ENCODE results near the gene NADK.

DNA sequence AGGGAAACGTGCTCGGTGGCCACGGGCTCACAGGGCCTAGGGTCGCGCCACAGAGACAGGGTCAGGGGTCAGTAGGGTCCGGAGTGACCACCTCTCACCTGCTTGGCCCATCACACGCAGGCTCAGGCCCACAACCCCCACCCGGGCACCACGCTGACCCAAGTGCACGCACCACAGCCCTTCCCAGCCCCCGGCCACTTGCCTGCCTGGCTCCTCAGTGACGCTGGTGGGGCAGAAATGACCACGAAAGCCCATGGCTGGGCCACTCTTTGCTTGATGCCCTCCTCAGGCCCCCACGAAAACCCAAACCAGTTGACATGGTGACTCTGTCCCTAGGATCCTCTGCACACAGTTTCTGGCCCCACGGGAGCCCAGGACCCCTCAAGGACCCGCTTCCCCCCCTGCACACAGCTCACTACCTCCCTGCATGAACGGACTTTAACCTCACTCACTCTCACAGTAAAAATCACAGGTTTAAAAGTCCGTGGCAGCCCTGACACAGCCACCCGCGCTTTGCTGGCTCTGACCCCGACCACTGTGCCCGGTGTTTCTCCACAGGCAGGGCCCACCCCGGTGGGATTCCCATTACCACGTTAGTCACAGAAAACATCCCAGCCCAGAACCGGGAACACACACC, 20.7 kb downstream of the NADK start:
- no peak for TF ChIP-seq POLR2AphosphoS5 (IDR thresholded peaks at IDR 0.05)
- TF ChIP-seq POLR2A (IDR thresholded peaks at IDR 0.05) = no peak
